Activated CD4-positive, alpha-beta T cell treated with anti-CD3 and anti-CD28 coated beads, Interleukin-2, amount 50 U/mL, for 16 hours (primary cell): ENCODE data around the gene NPTXR.

Source experiments
- DNase-seq: peaks from one replicate; pipeline ENCODE4 v3.0.0-alpha.2; 2020

Gene NPTXR

DNA sequence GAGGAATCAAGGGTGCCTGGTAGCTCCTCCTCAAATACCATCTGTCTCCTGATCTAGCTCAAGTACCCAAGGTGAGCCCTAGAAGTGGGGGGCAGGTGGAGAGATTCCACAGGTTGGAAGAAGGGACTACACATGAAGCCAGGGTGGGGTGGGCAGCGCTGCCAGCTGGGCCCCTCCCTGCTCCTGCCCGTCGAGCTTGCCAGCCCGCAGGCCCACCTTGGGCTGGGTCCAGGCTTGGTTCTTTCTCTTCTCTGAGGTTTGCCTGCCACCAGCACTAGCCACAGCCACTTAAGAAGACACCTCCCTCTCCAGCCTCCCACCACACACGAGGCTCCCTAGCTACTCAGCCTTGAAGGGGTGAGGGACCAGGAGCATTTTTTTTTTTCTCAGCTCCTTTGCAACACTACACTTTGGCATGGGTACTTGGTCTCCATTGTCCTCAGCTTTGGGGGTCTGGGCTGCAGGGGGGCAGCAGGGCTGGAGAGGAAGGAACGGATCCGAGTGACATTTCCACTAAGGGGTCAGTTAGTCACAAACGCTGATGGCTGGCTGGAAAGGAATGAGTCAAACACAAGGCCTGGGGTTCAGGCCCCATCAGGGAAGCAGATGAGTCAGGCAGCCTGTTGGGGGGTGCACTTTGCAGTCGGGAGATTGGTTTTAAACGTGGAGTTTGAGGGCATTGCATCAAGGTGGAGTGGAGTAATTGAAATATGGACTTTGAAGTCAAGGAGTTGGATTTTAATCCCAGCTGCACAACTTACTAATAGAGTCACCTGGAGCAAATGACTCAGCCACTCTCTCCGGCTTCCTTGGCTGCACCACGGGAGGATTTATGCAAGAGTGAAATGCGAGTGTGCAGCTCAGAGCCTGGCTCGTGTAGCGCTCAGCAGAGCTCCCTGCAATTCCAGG, 7.4 kb upstream of the NPTXR start:
- DNase-seq, result no peak

DNA sequence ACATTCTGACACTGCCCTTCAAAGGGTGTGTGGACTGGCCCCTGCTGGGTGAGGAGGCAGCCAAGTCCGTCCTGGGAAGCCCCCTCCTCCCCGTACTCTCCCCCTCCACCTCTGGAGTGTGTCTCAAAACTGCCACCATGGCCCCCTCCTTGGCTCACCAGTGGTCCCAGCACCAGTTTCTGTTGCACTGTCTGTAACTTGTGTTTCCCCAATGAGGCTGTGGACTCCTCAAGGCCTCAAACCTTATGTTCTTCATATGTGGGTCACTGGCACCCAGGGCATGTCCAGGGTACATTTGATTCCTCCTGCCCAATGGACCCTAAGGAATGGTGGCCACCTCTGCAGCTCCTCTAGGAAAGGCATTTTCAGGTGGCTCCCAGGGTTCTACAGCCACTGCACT, 6.6 kb upstream of the NPTXR start:
- no peak for DNase-seq

DNA sequence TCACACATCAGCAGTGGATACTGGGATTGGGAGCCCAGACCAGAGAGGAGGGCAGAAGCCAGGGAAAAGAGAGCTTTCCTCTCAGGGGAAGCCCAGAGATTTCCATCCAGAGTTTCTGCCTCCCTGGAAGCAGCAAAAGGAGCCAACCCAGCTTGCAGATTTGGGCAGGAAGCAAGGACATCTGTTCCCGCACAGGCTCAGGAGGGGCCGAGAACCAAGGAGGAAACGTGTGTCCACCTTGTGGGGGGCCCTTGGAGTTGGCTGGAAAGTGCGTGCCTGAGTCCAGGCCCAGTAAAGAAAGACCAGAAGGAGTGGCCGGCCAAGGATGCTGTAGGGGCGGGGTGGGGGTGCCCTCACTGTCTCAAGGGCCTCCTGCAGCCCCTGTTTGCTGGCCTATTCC, 6.0 kb upstream of the NPTXR start:
- no peak for DNase-seq

DNA sequence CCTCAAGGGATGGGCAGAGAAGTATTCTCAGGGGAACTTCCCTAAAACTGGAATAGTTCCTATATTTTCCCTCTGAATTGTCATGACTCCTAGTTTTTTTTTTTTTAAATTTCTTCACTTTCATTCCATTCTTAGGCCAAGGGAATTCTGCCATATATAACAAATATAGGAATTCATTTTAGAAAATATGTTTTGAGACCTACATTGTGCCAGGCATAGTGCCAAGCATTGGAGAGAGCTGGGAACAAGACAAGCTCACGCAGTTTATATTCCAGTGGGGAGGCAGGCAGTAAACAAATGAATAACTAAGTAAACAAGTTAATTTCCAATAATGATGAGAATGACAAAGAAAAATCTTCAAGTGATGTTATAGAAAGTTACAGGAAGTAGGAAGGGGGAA, 2.6 kb upstream of the NPTXR start:
- no peak for DNase-seq

DNA sequence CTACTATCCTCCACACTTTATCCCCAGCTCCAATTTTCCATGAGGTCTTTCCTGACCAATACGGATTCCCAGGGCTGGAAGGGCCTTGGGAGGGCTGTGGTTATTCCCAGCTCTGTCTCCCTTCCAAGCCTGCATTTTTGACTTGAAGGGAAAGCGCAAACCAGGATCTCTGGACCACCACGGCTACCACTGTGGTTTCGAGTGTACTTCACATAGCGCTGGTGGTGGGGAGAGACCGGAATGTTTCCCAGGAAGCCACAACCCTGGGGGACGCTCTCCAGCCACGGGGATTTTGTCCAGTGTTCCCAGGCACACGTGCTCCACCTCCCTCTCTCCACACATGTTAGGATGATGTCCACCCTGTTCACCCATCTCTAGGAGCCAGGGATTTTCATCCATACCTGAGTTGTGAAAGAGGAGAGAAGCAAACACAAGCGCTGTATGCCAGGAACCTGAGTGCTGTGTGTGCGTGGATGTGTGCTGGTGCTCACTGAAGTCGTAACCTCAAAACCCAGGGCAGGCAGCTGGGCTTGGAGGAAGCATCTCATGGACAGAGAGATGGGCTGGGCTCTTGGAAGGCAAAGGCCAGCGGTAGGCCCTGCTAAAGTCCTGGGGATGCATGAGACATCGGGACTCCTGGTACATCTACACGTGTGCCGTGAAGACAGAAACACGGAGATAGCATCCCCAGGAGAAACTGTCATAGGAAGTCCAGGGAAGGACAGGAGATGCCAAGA, 1.3 kb upstream of the NPTXR start:
- no peak for DNase-seq

DNA sequence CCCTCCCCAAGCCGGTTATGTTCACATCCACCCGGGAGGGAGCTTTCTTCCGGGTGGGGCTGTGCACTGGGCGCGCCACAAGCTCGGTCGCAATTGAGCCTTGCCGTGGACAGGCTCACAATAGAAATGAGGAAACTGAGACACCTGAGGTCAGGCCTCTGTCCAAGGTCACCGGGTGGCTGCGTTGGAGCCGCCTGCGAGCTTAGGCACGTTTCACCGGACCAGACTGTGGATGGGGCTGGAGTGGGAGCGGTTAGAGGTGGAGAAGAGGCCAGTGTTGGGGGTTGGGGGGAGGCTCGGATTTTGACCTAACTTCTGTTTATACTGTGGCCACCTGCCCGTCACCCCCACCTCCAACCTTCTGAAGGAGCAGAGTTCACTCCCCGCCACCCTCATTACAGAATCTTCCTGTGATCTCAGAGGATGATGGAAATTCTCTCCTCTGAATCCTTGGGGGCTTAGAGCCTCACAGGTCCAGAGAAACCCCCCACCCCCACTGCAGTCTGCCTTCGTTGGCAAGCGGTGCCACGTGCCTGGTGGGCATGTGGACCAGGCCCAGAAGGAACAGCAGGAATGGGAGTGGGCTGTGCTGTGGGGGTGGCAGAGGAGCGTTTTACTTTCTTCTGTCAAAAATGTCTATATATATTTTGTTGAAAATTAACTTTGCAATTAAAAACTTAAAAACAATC, 631 bp upstream of the NPTXR start:
- DNase-seq, result no peak

DNA sequence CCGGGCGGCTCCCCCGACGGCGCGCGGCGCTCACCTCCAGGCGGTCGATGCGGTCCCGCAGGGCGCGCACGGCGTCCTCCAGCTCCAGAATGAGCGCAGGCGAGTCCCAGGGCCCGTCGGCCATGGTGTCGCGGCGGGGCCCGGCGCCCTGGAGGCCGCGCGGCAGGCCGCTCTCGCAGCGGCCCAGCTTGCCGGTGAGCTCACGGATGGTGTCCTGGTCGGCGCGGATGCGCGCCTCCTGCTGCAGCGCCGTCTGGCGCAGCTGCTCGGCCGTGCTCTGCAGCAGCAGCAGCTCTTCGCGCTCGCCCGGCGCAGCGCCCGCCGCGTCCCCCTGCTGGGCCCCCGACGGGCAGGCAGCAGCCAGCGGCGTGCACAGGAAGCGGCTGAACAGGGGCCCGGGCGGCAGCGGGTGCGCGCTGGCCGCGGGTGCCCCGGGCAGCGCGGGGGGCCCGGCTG, 599 bp downstream of the NPTXR start:
- DNase-seq, result peak; percentile 58

DNA sequence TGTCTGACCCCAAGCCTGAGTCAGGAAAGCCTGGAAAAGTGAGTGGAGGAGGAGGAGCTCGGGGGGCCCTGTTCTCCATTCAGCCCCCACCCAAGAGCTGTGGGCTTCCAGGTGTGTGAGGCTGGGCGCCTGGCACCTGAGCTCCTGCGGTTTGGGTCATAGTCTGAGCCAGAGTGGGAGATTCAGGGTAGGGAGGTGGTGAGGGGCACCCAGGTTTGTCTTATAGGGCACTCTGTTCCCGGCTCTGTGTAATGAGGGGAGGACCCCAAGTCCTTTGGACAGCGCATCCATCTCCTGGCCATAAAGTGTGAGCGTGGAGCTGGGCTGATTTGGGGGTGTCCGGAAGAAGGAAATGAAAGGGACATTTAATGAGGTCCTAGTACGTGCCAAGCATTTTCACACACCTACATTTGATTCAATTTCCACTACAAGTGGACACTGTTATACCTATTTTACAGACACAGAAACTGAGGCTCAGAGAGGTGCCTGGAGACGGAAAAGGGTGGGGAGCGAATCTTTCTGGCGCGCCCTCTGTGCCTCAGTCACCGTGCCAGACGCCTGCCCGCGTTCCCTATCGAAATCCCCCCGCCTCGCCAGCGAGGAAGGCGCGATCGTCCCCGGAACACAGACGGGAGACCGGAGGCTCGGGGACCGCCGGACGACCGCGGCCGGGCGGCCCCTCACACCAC, 1.2 kb downstream of the NPTXR start:
- DNase-seq, result no peak

DNA sequence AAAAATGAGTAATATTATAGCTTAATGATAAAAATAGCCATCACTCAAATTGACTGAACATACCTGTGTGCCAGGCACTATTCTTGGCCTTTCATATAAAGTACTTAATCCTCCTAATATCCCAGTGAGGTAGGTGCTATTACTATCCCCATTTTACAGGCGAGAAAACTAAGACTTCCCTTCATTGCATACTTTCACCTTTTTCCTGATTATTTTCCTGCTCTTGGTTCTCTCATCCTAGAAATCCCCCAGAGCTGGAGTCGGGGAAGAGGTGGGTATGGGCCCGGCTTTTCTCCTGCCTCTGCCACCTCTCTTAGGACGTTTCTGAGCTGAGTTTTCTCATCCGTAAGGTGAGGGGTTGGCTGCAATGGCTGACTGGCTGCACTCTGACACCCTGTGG, 2.2 kb downstream of the NPTXR start:
- no peak for DNase-seq

DNA sequence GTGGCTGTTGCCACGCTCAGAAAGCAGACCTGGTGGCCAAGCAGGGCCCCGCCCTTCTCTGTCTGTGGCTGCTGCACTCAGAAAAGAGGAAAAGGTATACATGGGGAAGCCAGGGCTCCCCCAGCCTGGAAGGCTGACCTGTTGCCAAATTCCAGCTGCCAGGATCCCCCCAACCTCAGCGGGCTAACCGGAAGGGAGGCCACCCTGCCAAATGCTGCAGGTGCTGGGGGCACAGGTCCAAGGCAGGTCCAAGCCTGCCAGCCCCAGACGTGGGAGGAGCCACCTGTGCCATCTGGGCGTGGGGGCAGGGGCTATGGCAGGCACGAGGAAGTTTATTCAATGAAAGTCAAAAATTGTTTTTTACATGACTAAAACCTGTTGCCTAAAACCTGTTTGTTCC, 2.6 kb downstream of the NPTXR start:
- DNase-seq, result no peak

DNA sequence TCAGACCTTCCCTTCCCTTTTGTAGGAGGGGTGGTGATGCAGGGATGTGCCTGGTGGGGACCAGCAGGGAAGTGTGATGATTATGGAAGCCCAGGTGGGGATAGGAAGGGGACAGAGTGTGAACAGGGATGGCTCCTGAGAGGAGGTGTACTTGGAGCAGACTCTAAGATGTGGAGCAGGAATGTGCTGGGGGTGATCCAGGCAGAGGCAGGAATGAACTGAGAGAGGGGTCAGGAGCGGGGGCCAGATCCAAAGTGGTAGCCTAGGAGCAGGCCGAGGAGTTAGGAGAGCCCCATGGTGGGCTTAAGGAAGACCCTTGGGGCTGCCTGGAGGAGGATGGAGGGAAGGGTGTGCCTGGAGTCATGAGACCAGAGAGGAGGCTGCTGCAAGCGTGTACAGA, 3.7 kb downstream of the NPTXR start:
- no peak for DNase-seq

DNA sequence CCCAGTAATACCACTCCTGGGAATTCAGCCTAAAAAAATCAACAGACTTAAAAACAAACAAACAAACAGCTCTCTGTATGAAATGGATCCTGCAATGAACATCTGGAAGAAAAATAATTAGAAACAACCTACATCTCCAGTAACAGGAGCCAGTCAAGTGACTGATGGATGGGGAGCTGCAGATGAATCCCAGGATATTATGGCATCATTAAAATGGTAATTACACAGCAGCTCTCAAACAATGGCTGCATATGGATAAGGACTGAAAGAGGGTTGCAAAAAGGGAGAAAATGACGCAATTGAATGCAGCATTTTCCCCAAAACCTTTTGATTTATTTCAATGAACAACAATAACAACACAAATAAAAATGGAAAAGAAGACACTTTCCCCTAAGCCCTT, 4.1 kb downstream of the NPTXR start:
- no peak for DNase-seq

DNA sequence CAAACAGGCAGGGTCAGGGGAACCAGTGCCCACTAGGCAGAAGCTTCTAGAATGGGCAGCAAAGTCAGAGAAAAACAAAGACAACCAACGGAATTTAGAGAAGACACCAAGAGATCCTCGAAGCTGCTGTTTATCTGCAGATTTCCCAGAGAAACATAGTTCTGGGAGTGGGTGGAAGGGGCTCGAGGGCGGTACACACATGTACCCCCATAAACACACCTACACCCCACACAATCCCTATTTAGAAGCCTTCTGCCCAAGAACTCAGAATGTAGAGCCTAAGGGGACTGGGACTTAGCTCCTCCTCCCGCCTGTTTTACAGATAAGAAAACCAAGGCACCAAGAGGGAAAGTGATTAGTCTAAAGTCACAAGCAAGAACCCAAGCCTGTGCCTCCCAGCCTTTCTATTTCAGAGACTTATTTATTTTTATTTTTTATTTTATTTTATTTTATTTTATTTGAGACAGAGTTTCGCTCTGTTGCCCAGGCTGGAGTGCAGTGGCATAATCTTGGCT, 6.4 kb downstream of the NPTXR start:
- DNase-seq, result no peak

DNA sequence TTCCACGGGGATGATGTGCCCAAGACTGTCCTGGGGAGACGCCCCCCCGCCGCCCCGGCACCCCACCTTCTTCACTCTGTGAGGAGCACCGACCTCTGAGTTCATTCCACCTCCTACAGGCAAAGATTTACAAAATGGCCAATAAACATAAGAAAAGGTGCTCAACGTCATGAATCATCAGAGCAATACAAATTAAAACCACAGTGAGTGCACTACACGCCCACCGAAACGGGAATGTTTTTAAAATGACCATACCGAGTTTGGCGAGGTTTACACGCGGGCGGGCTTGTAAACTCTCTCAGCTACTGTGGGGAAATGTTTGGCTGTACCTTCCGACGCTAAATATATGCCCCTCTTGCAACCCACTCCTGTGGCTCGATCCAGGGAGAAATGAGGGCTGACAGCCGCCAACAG, 7.9 kb downstream of the NPTXR start:
- DNase-seq, result no peak

DNA sequence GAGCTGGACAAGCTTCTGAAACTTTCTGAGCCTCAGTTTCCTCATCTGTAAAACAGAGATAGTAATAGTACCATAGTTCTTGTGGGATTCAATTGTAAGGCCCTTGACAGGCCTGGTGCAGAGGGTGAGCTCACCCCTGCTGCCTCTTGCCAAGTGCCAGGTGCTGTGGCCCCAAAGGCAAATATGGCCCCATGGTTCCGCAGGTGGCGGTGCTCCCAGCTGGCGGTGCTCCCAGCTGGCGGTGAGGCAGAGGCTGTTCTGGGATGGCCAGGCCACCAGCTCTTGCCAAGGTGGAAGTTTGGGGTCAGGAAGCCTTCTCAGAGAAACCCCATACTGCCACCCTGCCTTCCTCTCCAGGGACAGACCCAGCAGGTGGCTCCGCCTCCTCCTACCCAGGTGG, 8.8 kb downstream of the NPTXR start:
- DNase-seq, result no peak

DNA sequence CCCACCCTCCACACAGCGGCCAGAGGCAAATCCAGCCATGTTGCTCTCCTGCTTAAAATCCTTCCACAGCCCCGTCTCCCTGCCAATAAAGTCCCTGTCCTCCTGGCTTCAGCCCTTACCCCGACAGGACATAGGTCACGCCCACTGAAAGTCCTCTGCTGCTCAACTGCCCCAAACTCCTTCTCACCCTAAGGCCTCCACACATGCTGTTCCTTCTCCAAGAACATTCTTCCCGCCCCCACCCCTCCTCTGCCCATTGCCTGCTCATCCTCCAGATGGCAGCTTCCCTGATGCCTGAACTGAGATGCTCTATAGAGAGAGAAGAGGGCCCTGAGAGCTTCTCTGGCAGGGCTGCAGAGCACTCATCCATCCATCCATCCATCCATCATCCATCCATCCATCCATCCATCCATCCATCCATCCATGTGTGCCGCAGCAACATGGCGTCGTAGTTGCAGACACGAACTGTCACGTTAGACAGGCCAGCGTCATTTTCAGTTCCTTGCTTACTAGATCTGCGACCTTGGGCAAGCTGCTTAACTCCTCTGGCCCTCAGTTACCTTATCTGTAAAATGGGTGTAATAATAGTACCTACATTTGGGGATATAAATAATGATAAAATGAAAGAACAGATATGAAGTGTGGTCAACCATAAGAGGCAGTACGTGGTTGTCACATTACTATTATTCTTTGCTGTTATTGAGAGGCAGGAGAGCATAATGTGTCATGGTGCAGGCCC, 9.4 kb downstream of the NPTXR start:
- DNase-seq, result no peak

DNA sequence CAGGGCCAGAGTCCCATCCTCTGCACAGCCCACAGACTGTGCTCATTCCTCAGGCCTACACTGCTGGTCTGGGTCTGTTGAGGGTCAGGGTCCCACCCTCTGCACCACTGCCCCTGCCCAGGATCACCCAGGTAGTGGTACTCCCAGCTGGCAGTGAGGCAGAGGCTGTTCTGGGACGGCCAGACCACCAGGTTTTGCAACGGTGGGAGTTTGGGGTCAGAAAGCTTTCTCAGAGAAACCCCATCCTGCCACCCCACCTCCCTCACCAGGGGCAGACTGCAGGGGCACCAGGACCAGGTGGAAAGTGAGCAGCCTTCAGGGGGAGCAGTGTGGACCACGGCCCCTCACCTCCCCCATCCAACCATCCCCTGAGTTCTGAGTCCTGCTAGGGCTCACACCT, 10.8 kb downstream of the NPTXR start:
- DNase-seq, result no peak

DNA sequence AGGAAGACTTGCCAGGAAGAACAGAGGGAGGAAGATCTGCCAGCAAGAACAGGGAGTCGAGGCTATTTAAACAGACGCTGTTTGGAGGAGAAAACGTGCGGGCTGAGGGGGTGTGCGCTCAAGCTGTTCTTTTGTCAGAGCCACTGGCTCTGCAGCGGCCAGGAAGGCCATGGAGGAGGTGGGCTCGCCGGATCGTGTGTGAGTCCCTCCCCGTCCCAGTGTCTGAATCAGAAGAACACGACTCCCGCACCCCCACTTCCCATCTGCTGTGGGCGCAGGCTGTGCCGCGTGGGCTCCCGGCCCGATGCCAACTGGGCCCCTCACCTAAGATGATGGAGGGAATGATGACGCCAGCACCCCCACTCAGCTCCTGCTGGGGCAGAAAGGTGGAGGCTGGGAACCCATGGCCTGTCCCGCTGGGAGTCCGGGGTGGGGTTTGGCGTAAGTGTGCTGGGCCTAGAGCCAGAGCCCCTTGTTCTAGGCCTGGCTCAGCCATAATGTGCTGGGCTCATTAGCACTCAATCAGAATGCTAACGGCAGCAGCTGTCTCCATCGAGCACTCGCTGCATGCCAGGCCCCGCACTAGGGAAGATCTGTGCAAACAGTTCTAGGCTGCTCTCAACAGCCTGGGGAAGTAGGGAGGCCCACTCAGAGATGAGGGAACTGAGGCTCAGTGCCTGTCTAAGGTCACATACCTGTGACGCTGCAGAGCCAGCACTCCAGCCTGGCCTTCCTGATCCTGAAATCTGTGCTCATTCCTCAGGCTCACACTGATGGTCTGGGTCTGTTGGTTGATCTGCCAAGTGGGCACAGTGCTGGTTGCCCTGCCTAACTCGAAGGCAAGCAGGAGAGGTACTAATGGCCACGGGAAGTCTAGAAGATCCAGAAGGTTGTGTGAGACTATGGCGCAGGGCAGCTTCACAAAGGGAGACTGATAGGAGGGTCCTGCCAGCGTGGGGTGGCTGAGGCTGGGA, 11.5 kb downstream of the NPTXR start:
- DNase-seq, result no peak

DNA sequence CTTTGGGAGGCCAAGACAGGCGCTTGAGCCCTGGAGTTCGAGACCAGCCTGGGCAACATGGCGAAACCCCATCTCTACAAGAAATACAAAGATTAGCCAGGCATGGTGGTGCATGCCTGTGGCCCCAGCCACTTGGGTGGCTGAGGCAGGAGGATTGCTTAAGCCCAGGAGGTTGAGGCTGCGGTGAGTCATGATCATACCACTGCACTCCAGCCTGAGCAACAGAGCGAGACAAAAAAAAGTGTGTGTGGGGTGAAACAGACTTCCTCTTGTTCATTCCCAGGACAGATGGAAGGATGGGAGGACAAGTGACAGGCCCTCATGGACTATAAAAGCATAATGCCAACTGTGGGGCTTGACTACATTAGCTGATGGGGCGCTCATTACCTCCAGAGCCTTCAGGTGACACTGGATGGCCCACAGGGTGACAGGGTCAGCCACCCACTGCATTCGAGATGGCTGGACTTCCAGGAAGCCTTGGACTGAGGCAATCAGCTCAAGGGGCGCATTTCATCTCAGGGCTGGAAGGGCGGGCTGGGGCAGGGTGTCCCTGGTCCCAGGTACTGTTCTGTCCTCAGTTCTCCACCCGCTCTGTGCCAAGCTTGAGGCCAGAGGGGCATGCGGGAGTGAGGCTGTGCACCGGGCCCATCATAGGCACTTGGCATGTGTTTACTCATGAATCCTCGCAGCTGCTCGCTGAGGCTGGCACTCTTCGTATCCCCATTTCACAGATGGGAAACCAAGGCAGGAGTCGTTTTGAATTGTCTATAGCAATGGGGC, 12.5 kb downstream of the NPTXR start:
- no peak for DNase-seq

DNA sequence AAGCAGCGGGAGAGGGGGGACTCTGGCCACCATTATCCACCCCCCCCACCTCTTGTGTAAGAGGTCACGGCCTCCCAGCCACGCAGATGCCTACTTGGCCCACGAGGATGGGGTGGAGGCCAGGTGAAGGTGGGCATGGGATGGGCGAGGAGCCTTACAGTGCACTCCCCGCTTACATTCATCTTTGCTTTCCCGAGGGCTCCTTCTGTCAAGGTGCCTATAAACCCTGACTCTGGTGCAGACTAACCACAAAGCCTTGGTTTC, 13.1 kb downstream of the NPTXR start:
- no peak for DNase-seq
